Measurements from ENCODE around the gene ZFYVE28.
A peak's percentile ranks its signal among the peaks of the same experiment; 100 is the strongest.

ZFYVE28 gene

GRCh38 chr4:2259541-2260343 is 158.7 kb downstream of the ZFYVE28 start:
- Histone ChIP-seq H3K4me3 (peak overlapping the region; percentile 93 to 95), H3K4me1 (peaks cover 3 to 77% (median 65%) of the 10 kb centered on the region in 4 donors), H3K27me3 (peaks cover 0 to 3% of the 10 kb centered on the region in 2 donors), H3K27ac (peak overlapping the region; percentile 95 to 96), H3K36me3 (peaks cover 0 to 11% (median 10%) of the 10 kb centered on the region in 3 donors), H3K9me3 (no peaks in the 10 kb centered on the region)
- DNase-seq = peak; percentile 15 to 67
- intact Hi-C loops (cut with DNase I; ENCODE audit: low total_unique reads) = loop anchor here (10.0 kb wide), 1 partner anchor 255 kb away; the partner anchor contains the start of gene NELFA
- no peak for TF ChIP-seq CTCF (IDR thresholded peaks at IDR 0.05)

- intact Hi-C loops (cut with DNase I; ENCODE audit: low total_unique reads) = no loop called here
- H3K4me3 ChIP-seq = peak overlapping the region; percentile 93 to 95
- peaks cover 0 to 3% of the 10 kb centered on the region in 2 donors for H3K27me3 ChIP-seq
- H3K36me3 ChIP-seq = peaks cover 3 to 16% (median 13%) of the 10 kb centered on the region in 3 donors
- TF ChIP-seq CTCF (IDR thresholded peaks at IDR 0.05) = no peak
- H3K27ac ChIP-seq = peak overlapping the region; percentile 95 to 96
- H3K4me1 ChIP-seq = peaks cover 3 to 76% (median 67%) of the 10 kb centered on the region in 4 donors
- H3K9me3 ChIP-seq = no peaks in the 10 kb centered on the region
- DNase-seq = peak; percentile 24 to 74
Measured at GRCh38 chr4:2259036-2259540, 159.4 kb downstream of the ZFYVE28 start.

- Histone ChIP-seq H3K36me3 (peaks cover 10 to 23% (median 20%) of the 10 kb centered on the region in 3 donors), H3K27me3 (peaks cover 0 to 3% of the 10 kb centered on the region in 2 donors), H3K4me1 (peaks cover 3 to 78% (median 69%) of the 10 kb centered on the region in 4 donors), H3K27ac (peak overlapping the region; percentile 95 to 96), H3K9me3 (no peaks in the 10 kb centered on the region), H3K4me3 (peak overlapping the region; percentile 93 to 95)
- no peak for TF ChIP-seq CTCF (IDR thresholded peaks at IDR 0.05)
- intact Hi-C loops (cut with DNase I; ENCODE audit: low total_unique reads) = no loop called here
- DNase-seq = peak; percentile 18 to 69
Measured at GRCh38 chr4:2258091-2259035, 160.1 kb downstream of the ZFYVE28 start.

GRCh38 chr4:2257361-2258081 is 160.9 kb downstream of the ZFYVE28 start:
- Histone ChIP-seq H3K4me1 (peaks cover 3 to 74% (median 66%) of the 10 kb centered on the region in 4 donors), H3K9me3 (no peaks in the 10 kb centered on the region), H3K4me3 (peak overlapping the region; percentile 8 to 43), H3K36me3 (peaks cover 13 to 32% (median 29%) of the 10 kb centered on the region in 3 donors), H3K27ac (peak overlapping the region; percentile 95 to 96), H3K27me3 (peaks cover 0 to 3% of the 10 kb centered on the region in 2 donors)
- TF ChIP-seq CTCF (IDR thresholded peaks at IDR 0.05) = no peak
- intact Hi-C loops (cut with DNase I; ENCODE audit: low total_unique reads) = no loop called here
- DNase-seq = peak; percentile 21 to 71

- intact Hi-C loops (cut with DNase I; ENCODE audit: low total_unique reads) = no loop called here
- H3K9me3 ChIP-seq = no peaks in the 10 kb centered on the region
- H3K36me3 ChIP-seq = peaks cover 20 to 39% (median 36%) of the 10 kb centered on the region in 3 donors
- DNase-seq = peak; percentile 78 to 94
- no peak for TF ChIP-seq CTCF (IDR thresholded peaks at IDR 0.05)
- peak overlapping the region; percentile 18 to 43 for H3K4me3 ChIP-seq
- peaks cover 3 to 74% (median 66%) of the 10 kb centered on the region in 4 donors for H3K4me1 ChIP-seq
- peak overlapping the region; percentile 95 to 96 for H3K27ac ChIP-seq
- no peaks in the 10 kb centered on the region for H3K27me3 ChIP-seq
Measured at GRCh38 chr4:2256781-2257191, 161.7 kb downstream of the ZFYVE28 start.

All from tibial artery (tissue), 4 donors.